Neural progenitor cell (in vitro differentiated cells): ENCODE results near the gene PDE1C.

Experiments used
- EZH2phosphoT487 ChIP-seq: fragments of 200-600 bp; sonication (generic); IDR thresholded peaks from 2 replicates; pipeline ENCODE4 v1.6.1; 2017; ENCODE audit warnings: antibody characterized with exemption
- TF ChIP-seq, protein P1 (sequence below): fragments of 200-600 bp; sonication (generic); IDR thresholded peaks from 2 replicates; pipeline ENCODE4 v1.5.1; 2017; ENCODE audit warnings: antibody characterized with exemption, mild to moderate bottlenecking

DNA sequence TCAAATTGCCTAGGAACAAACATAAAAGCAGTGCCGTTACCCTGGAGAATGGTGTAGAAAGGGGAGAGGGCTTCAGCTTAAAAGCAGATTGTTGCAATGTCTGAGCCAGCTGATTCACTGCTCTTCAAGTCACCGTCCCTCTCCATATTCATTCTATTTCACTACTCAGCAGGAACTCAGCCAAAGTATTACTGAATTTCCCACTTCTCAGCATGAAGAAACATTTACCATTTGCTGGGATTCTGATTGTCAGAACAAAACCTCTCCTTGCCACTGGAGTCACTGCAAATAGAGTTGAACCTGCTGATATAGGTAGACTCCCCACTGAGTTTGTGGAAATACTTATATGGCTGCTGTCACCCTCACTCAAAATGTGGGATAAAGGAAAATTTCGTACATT, 311.5 kb downstream of the PDE1C start:
- TF ChIP-seq, protein P1, sequence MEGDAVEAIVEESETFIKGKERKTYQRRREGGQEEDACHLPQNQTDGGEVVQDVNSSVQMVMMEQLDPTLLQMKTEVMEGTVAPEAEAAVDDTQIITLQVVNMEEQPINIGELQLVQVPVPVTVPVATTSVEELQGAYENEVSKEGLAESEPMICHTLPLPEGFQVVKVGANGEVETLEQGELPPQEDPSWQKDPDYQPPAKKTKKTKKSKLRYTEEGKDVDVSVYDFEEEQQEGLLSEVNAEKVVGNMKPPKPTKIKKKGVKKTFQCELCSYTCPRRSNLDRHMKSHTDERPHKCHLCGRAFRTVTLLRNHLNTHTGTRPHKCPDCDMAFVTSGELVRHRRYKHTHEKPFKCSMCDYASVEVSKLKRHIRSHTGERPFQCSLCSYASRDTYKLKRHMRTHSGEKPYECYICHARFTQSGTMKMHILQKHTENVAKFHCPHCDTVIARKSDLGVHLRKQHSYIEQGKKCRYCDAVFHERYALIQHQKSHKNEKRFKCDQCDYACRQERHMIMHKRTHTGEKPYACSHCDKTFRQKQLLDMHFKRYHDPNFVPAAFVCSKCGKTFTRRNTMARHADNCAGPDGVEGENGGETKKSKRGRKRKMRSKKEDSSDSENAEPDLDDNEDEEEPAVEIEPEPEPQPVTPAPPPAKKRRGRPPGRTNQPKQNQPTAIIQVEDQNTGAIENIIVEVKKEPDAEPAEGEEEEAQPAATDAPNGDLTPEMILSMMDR, result no peak
- TF ChIP-seq EZH2phosphoT487, result no peak
